NCI-H2107 (cell line): Measurements from ENCODE around the gene UMPS.
"Not testable (repeated sequence)": the region's sequence is repeated elsewhere in the genome, so short reads cannot be mapped to it uniquely, and the experiment has no call there.

Source experiments
- DNase-seq: peaks from one replicate; lab custom pipeline; 2025; lab: John Stamatoyannopoulos, UW

Gene UMPS

GRCh38 chr3:124730129-124730940 is at the start of gene UMPS:
TSS of gene UMPS (plus strand) at chr3:124730452. CDS start at chr3:124730472, 20 bp downstream.
- DNase-seq: peak; percentile 86

GRCh38 chr3:124680521-124680920 is 49.7 kb upstream of the UMPS start:
- no peak for DNase-seq

DNA sequence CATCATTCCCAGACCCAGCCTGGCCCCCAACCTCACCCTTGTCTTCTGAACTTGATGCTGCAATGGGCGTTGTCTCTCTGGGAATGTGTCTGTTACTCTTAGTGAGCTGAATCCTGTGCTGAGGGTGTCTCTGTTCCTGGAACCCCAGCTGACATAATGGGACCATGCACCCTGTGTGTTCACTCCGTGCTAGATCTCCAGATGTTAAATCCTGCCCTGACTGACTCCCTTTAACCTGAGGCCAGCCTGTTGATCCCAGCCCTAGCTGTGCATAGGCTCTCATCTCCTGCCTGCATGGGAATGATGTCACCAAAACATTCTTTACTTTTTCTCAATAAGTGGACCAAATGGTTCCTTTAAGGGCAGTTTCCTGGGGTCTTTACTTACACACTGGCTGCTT is 48.0 kb upstream of the UMPS start:
- no peak for DNase-seq

- no peak for DNase-seq
Measured at GRCh38 chr3:124684459-124684858, 45.8 kb upstream of the UMPS start.

- DNase-seq: no peak
Measured at GRCh38 chr3:124685067-124685466, 45.2 kb upstream of the UMPS start.

GRCh38 chr3:124685481-124685880 is 44.8 kb upstream of the UMPS start:
- no peak for DNase-seq

- DNase-seq: no peak
Measured at GRCh38 chr3:124686028-124686670, 44.1 kb upstream of the UMPS start.

DNA sequence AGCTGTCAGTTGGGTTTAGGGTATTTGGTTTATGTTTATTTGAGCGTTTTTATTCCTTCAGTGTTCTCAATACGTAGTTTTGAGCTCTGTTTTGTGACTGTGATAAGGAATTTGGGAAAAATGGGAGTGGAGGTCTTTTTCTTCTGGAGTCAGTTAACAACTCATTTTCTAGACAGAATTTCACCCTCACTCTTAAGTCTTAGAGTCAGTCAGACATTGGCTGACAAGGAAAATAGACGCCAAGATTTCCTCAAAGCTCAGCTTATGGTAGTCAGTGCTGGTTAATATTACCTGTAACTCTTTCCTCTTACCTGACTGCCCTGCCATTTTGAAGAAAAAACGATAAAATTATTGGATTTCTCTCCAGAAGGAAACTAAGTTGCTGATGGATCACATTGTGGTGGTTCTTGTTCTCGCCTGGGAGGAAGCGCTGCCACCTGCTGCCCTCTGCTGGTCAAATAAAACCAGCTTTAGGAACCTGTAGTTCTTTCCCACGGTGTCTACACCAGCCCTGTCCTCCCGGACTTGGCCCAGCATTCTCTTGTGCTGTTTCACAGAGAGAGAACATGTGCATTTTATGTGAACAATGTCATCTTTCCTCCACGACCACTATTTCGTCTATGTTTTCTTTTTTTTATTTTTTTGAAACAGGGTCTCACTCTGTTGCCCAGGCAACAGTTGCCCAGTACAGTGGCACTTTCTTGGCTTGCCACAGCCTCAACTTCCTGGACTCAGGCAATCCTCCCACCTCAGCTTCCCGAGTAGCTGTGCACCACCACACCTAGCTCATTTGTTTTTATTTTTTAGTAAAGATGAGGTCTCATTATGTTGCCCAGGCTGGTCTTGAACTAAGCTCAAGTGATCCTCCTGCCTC is 41.4 kb upstream of the UMPS start:
- DNase-seq: peak; percentile 82

DNA sequence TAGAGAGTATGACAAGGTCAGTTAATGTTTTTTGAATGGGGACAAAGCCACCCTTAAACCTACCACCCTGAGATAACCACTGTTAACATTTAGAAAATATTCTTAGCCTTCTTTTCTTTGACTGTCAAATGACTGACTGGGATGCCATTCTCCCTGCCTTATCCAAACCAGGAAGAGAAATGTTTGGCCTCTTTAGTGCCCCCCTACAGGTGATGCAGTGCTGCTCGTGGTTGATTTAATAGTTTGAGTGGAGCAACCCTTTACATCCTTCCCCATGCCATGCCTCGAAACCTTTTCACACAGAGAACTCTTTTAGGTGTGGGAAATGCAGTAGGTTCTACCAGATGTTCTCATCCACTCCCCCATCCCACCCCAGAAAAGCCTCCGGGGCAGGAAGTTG is 38.7 kb upstream of the UMPS start:
- no peak for DNase-seq

DNA sequence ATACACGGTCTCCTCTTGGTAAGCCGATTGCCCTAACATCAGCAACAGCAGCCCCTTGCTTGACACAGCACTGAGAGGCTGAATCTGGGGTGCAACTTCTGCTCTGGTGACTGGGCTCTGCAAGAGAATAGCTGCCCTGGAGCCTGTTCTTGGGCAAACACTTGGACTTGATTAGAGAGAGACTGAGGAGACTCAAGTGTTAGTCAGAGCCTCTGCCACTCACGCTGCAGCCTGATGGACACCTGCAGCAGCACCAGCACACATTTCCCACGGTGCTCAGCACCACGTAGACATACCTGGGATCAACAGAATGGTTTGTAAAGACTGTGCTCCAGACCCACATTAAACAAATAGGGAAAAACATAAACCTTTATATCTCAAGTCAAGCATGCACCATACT is 35.8 kb upstream of the UMPS start:
- no peak for DNase-seq

DNA sequence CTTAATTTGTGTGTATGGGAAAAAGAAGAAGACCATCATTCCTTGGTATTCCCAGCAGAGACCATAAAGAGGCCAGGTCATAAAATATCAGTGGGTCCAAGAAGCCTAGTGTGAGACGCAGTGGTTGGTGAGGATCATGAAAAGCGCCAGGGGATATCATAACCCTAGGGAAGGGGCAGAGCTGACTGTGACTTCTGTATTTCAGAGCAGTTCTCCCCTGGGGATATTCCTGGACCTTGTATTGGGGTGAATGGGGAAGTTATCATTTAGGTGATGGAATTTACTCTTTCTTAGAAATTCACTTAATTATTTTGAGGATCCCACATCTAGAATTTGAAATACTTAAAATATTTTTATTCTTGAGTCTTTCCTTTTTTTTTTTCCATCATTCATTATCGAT is 34.9 kb upstream of the UMPS start:
- no peak for DNase-seq

DNA sequence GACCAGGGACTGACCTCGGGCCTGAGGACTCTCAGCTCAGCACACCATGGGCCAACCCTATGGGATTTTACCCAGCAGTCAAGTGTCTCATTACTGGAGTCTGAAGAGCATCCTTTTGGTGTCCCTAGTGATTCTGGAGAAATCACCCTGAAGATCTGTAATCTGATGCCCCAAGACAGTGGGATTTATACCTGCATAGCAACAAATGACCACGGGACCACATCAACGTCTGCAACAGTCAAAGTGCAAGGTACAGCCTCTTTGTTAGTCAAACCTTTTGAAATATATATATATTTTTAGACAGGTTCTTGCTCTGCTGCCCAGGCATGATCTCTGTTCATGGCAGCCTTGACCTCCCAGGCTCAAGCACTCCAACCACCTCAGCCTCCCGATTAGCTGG is 34.2 kb upstream of the UMPS start:
- no peak for DNase-seq

GRCh38 chr3:124697302-124697701 is 33.0 kb upstream of the UMPS start:
- no peak for DNase-seq

DNA sequence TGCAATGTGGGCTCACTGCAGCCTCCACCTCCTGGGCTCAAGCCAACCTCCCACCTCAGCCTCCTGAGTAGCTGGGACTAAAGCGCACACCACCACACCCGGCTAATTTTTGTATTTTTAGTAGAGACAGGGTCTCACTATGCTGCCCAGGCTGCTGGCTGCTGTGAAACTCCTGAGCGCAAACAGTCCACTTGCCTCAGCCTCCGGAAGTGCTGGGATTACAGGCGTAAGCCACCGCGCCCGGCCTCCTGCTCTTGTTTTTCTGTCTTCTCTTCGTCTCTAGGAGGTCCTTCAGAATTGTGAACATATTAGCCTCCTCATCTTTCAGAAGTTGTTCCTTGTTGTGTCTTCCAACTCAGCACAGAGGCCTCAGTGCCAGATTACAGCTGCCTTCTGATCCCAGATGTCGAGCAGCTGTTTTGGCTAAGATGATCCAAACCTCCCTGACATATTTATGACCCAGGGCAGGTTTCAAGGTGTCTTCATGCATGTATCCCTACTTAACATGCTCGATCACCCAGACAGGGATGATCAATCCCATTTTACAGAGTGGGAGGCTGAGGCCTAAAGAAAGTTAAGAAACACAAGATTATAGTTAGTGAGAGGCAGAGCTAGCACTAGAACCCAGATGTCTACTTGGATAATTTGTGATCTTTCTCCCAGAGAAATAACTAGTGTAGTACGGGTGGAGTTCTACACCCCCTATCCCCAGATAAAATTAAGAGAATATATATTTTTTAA is 32.1 kb upstream of the UMPS start:
- no peak for DNase-seq

DNA sequence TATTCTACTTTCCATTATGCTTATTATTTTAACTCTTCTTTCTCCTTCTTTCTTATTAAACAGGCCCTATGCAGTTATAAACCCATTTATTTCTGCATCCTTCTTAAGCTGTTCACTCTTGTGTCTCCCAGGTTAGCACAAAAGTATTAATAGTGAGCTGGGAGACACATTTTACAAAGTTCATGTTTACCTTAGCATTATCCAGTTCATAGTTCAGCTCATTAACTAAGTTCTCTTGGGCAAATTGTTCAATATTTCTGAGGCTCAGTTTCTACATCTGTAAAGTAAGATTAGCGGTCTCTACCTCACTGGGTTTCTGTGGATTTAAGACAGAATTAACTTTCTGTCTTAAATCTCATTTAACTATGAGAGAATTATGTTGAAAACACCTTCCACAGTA is 31.2 kb upstream of the UMPS start:
- no peak for DNase-seq

DNA sequence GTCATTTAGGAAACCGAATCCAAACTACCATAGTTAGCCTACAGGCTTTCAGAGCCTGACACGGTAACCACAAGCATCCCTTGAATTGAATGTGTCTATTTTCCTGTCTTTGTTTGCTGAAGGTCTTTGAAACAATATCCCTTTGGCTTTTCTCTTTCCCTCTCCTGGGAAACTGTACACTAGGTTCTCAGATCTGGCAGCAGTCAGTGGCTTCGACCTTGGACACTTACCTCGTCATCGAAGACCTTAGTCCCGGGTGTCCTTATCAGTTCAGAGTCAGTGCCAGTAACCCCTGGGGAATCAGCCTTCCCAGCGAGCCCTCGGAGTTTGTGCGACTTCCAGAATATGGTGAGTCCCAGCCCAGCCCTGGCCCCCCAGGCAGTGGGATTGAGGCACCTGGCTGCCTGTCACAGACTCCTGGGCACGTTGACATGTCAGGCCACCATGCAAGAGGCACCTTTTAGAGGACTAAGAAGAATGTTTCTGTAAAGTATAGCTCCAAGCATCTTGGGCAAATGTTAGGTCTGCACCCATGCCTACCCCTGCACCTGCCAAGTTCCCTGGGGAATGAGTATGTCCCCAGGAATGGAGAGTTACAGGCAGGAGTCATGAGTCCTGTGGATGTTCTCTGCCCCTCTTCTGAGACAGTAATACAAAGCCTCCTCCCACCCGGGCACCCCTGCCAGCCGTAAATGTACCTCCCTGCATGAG is 30.4 kb upstream of the UMPS start:
- peak; percentile 71 for DNase-seq

DNA sequence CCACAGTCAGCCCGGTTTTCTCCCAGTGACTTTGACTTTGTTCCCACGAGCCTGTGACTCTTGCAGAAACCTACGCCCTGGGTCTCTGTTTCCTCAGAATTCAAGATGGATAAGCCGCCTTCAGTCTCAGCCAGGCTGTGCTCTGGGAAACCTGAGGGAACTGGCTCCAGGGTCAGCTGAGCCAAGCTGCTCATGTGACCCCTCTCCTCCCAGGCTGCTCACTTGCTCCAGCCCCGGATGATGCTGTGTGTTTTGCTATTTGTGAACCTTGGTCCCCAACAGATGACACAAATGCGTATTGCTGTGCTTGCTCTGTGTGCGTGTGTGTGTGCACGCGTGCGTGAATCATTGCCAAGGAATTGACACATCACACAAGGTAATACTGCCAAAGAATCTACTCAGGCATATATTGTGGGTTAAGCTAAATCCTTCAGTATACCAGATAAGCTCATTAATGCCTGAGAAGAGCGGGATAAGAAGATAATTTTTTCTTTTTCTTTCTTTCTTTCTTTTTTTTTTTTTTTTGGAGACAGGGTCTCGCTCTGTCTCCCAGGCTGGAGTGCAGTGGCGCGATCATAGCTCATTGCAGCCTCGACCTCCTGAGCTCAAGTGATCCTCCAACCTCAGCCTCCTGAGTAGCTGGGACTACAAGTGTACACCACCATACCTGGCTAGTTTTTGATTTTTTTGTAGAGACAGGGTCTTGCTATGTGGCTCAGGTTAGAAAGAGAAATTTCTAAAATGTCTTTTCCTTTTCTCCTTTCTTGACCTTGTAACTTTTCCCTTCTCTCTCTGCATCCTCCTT is 29.2 kb upstream of the UMPS start:
- no peak for DNase-seq

GRCh38 chr3:124701687-124702086 is 28.6 kb upstream of the UMPS start:
- DNase-seq: no peak

DNA sequence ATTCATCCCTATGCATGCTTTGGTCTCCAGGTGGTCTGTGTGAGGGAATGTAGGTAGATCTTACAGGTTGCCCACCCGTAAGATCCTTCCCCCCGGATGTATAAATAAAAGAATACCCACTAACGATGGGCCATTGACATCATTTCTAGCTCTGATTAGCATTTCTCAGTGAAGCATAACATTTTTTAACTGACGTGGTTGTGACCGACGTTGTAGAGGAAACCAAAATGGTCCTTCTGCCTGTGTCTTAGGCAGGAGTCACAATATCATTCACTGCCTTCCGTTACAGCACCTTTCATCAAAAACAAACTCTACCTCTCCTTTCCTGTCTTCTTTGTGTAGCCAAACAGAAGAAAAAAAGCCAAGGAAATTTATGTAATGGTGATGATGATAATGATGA is 27.3 kb upstream of the UMPS start:
- DNase-seq: no peak

DNA sequence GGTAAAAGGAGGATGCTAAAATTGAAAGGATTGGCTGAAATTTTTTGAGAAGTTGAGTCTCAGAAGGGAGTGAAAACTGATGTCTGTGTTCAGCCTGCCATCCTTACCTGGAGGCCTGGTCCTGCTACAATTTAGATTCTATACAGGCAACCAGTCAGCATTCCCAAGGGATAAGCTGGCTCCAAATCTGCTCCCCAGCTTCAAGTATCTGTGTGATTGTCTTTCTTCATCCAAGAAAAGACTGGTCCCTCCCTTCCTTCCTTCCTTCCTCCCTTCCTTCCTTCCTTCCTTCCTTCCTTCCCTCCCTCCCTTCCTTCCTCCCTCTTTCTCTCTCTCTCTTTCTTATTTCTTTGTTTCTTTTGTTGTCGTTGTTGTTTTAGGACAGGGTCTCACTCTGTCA is 24.7 kb upstream of the UMPS start:
- DNase-seq: no peak

GRCh38 chr3:124707223-124707622 is 23.0 kb upstream of the UMPS start:
- not testable (repeated sequence) for DNase-seq
